K562 (cell line): ENCODE results near the gene SYT6. TPM values are rescaled to one million over a fixed set of nuclear protein-coding genes. Genes with fewer than 3 reads are reported as not detected.

Experiments
- CREB5 ChIP-seq: fragments of 250-450 bp; sonication (Bioruptor Pico); IDR thresholded peaks from 2 replicates; pipeline ENCODE4 v1.5.0; 2020; ENCODE audit warnings: mild to moderate bottlenecking
- LARP7 ChIP-seq: fragments of 450-650 bp; IDR thresholded peaks from 2 replicates; pipeline ENCODE4 v1.6.1; 2016
- STAG1 ChIP-seq: sonication (generic); formaldehyde crosslinking; IDR thresholded peaks from 2 replicates; pipeline ENCODE4 v1.5.0; 2020; ENCODE audit warnings: missing genetic modification reagents, borderline replicate concordance
- TFAM ChIP-seq: fragments of 250-450 bp; sonication (Bioruptor Pico); conservative IDR thresholded peaks from 2 replicates; pipeline ENCODE4 v1.5.0; 2021; ENCODE audit warnings: mild to moderate bottlenecking, moderate library complexity
- TFAP4 ChIP-seq: sonication (generic); formaldehyde crosslinking; IDR thresholded peaks from 2 replicates; pipeline ENCODE4 v1.8.0; 2022; ENCODE audit warnings: missing genetic modification reagents, mild to moderate bottlenecking, moderate library complexity, borderline replicate concordance
- ZNF384 ChIP-seq: IDR thresholded peaks from 2 replicates; pipeline ENCODE4 v1.6.1; 2012; ENCODE audit warnings: low read depth, low read length, improper control_type of control experiment
- ZNF398 ChIP-seq: fragments of 250-450 bp; sonication (Bioruptor Pico); IDR thresholded peaks from 2 replicates; pipeline ENCODE4 v1.8.0; 2021; ENCODE audit warnings: moderate library complexity, mild to moderate bottlenecking, inconsistent platforms
- polyA plus RNA-seq, 8 experiments: library from polyadenylated mRNA; depleted of rRNA in 4 of 8; stranded (reverse) in 5 of 8; unstranded in 3 of 8; fragments of >200 nt; fragmentation: Nextera tagmentation in 2 of 8; fragmentation: Illumina TruSeq in 1 of 8; extraction: Ambion mirVana in 2 of 8; extraction: Trizol in 1 of 8; gene quantifications; 2 replicates each; pipeline versions ENCODE4 v1.2.1 to v1.2.3, GENCODE V29; 2011 to 2014; ENCODE audit warnings: inconsistent platforms in 1 of 8, missing spikeins in 1 of 8
- total RNA-seq, 7 experiments: library from RNA; depleted of rRNA in 6 of 7; stranded (reverse); fragments of >200 nt in 6 of 7; fragmentation: Illumina TruSeq in 2 of 7; extraction: Trizol in 2 of 7; gene quantifications; 2 replicates each; pipeline versions ENCODE4 v1.2.1 to v1.2.3, GENCODE V29; 2011 to 2021; ENCODE audit warnings: low replicate concordance in 1 of 7

The SYT6 gene
- total and polyA plus RNA-seq, 9 of the 15 experiments (the other 6 are each of a cell fraction or from before 2014, with no cell fraction given): 0.06 TPM; not detected in 8

DNA sequence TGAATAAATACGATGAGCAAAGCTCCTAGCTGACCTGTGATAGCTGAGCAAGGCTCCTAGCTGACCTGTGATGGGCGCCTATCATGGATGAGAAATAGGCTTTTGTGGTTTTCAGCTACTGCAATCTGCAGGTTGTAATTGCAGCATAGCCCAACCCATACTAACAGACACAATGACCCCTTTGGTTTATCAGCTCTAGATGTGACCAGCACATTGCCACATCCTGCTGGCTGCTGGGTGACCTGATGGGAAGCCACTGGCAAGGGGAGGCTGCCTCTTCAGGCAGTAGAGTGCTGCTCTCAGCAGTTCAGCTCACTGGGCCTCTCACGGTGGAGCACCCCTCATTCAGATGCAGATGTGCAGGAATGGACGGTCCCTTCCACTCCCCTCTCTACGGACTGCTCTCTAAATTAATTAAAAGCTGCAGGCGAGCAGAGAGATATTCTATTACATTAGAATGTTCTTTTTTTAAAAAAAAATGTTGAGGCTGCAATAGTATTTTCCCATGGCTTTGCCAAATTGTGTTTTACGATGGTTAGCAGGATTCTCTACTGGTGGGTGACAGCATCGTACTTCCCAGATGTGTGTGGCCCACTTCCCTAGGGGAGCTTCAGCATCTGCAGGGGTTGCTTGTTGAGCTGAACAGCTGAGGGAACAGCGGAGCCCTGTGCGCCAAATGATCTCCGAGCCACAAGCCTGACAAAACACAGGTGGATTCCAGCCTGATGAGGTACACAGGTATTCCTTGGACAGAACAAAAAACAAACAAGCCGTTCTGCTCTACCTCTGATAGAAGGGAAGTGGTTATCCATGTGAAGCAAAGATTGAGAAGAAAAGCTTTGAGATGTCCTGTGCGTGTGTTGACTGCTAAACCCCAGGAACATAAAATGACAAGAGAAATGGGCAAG, 65.0 kb downstream of the SYT6 start (continued):
- TF ChIP-seq CREB5 (CRISPR knock-in tag) (no peak), ZNF398 (CRISPR knock-in tag) (no peak), STAG1 (CRISPR knock-in tag) (no peak), ZNF384 (no peak), TFAP4 (peak; percentile 70; the same call in 1 of the 2 replicates), TFAM (CRISPR knock-in tag) (no peak), LARP7 (no peak)
